ENCODE measurements around the gene LAMA3.

Gene LAMA3, protein sequence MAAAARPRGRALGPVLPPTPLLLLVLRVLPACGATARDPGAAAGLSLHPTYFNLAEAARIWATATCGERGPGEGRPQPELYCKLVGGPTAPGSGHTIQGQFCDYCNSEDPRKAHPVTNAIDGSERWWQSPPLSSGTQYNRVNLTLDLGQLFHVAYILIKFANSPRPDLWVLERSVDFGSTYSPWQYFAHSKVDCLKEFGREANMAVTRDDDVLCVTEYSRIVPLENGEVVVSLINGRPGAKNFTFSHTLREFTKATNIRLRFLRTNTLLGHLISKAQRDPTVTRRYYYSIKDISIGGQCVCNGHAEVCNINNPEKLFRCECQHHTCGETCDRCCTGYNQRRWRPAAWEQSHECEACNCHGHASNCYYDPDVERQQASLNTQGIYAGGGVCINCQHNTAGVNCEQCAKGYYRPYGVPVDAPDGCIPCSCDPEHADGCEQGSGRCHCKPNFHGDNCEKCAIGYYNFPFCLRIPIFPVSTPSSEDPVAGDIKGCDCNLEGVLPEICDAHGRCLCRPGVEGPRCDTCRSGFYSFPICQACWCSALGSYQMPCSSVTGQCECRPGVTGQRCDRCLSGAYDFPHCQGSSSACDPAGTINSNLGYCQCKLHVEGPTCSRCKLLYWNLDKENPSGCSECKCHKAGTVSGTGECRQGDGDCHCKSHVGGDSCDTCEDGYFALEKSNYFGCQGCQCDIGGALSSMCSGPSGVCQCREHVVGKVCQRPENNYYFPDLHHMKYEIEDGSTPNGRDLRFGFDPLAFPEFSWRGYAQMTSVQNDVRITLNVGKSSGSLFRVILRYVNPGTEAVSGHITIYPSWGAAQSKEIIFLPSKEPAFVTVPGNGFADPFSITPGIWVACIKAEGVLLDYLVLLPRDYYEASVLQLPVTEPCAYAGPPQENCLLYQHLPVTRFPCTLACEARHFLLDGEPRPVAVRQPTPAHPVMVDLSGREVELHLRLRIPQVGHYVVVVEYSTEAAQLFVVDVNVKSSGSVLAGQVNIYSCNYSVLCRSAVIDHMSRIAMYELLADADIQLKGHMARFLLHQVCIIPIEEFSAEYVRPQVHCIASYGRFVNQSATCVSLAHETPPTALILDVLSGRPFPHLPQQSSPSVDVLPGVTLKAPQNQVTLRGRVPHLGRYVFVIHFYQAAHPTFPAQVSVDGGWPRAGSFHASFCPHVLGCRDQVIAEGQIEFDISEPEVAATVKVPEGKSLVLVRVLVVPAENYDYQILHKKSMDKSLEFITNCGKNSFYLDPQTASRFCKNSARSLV (N-terminal part only)

DNA sequence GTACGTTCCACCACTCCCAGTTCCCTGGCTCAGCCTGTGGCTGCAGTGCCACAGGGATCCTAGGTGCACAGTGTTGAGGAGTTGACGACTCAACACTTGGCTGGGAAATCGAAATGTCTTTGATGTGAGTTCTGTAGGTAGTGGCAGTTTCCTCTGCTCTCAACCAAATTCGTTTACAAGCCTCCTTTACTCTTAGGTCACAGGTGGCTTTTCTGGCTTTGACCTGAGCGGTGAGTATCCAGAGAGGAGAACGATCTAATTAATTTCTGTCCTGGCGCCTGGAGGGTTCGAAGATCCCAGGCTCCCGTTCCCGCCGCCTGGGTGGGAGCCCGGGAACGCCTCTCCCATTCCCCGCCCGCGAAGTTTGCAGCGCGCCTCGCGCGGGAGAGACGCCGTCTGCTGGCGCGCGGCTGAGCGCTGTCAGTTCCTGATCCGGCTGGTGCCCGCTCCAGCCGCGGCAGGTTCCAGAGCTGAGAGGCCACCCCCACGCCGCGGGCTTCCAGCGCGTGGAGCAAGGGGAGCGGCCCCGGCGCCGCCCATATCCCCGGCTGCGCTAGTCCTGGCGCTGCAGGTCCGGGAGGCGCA is at the start of gene LAMA3:
LAMA3 (plus strand) TSS at position 423 of the 585 bp plus-strand sequence. CDS start 231 bp downstream, outside the sequence.
- peak; percentile 38 for DNase-seq (ENCODE audit: low spot score)

DNA sequence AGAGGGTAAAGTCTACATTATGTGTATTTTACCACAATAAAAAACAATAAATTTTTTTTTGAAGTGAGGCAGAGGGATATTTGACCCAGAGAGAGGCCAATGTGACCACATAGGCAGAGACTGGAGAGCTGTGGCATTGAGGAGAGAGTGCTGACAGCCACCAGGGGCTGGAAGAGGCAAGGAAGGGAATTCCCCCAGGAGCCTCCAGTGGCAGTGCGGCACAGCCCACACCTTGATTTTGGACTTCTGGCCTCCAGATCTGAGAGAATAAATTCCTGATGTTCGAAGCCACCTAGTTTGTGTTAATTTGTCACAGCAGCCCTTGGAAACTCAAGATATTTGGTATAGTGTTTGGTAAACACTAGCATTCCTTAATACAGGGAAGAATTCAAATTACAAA is 49.2 kb upstream of the LAMA3 start:
- DNase-seq (ENCODE audit: low spot score), result no peak

DNA sequence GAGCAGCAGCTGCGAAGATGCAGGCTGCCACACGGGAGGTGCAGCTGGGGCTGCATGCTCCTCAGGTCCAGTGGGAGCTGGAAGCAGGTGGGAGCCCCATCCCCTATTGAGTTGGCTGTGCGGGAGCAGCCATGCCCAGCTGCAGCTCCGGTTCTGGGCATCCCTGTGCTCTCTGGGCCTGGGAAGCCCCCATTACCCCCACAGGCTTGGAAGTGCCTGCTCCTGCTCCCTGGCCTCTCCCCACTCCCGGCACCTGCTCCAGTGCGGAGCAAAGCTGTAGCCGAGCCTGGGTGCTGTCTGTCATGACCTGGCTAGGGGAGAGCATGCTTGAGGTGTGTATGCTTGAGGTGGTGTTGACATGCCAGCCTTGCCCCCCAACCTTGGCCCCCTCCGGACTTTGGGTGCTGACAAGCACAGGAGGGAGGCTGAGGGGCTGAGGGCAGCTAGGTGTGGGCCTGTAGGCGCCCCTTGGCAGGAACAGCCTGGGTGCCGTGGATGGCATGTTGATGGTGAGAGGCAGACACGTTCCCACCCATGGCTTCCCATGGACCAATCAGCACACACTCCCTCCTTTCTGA is 48.0 kb upstream of the LAMA3 start:
- DNase-seq (ENCODE audit: low spot score), result no peak

DNA sequence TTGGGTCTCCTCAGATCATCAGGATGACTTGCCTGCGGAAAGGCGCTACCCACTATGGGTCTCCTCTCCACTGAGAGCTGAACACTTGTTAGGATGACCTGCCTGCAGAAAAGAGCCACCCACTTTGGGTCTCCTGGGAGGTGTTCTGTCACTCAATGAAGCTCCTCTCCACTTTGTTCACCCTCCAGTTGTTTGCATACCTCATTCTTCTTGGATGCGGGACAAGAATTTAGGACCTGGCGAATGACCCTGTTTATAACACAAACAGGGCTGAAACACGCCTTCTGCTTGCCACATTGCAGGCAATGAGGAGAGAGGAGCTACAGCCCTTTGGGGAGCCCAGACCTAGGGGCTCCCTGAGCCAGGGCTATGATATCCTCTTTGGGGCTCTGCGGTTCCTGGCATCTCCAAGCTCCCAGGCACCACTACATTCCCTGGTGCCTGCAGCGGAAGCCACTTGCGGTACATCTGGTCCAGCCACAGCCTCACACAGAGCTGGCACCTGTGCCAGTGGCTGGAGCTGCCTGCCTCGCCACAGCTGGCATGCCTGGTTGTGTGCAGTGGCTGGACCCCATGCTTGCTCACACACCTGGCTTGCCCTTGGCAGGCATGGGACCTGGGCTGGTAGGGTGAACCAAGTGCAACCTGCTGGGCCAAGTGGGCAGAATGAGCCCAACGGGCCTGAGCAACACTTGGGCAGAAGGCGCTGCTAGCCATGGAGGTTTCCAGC is 47.2 kb upstream of the LAMA3 start:
- DNase-seq (ENCODE audit: low spot score), result no peak

DNA sequence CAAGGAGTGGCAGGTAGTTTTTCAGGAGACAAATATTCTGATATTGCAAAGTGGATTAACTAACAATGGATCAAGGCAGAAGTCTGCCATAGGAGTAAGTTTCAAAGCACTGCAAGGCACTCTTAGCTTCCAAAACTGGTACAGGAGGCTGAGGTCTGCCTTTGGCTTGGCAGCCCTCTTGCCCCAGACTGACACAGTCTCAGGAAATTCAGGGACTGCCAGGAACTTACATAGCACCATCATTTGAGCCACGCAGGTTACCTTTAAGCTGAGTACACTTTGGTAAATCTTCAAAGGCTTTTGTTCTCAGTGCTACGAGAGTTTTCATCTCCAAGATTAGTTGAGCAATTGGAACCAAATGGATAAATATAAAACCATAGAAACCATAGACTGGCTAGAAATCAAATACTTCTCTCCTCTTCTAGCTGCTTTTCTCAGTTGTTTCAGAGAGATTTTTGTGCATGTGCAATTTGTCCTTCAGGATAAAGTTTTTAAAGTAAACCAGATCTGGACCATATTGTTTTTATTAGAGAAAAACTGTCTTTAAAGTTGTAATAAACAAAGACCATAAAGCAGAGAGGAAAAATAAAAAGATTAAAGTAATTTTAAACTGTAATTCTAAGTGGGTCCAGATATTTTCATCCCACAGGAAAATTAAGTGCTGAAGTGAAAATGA is 45.3 kb upstream of the LAMA3 start:
- no peak for DNase-seq (ENCODE audit: low spot score)

DNA sequence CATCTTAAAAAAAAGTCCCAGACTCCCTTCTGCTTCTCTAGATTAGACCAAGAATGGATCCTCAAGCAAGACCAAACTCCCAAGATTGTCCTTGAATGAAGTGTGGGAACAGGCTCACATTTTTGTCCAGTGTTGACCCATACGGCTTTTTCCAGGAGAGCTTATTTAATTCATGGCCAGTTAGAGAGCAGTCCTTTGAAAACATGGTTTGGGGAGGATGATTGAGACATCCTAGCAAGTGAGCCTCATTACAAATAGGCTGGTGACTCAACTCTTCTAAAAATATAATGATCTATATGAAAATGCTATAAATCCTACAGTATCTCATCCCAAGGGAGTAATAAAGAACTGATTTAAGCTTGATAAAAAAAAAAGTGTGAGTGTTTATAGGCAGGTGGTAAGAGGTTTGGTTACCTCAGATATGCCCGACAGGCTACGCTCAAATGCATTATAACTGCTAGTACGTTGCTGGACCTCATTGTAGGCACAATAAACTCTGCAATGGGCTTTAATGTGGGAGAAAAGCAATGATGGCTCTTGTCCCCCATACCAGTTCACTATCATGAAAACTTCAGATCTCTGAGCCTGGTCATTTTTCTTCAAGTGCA is 43.6 kb upstream of the LAMA3 start:
- DNase-seq (ENCODE audit: low spot score), result no peak

DNA sequence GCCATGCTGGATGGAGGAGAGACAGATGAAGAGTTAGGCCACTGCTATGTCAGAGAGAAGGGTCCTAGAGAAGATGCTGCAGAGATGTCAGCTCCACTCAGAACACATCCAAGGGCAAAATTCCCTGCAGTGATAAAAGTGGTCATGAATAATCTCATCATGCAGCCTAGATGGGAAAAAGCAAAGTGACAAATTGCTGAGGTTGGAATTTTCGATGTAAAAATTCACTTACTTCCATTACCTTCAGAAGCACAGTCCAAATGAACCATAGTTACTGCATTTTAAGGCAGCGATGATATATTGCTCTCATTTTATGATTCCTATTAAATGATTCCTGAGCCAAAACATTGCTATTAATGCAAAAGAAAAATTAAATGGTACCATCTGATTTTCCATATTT is 43.0 kb upstream of the LAMA3 start:
- no peak for DNase-seq (ENCODE audit: low spot score)

DNA sequence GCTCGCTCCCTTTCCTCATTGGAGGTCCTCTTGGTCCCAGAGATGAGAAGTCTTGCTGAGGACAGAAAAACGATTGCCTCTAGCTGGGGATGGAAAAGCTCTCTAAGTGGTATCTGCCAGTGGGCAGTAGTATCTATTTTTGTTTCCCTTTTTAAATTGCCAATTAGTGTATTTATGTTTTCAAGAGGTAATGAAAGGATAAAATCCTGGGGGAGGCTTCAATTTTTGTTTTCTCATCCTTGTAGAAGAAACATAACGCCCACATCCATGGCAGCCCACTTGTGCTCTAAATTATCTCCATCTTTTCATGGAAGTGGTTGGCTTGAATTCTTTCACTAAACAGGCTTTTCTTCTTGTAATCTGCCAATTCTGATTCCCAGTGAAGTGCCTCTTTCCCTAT is 40.8 kb upstream of the LAMA3 start:
- DNase-seq (ENCODE audit: low spot score), result no peak

DNA sequence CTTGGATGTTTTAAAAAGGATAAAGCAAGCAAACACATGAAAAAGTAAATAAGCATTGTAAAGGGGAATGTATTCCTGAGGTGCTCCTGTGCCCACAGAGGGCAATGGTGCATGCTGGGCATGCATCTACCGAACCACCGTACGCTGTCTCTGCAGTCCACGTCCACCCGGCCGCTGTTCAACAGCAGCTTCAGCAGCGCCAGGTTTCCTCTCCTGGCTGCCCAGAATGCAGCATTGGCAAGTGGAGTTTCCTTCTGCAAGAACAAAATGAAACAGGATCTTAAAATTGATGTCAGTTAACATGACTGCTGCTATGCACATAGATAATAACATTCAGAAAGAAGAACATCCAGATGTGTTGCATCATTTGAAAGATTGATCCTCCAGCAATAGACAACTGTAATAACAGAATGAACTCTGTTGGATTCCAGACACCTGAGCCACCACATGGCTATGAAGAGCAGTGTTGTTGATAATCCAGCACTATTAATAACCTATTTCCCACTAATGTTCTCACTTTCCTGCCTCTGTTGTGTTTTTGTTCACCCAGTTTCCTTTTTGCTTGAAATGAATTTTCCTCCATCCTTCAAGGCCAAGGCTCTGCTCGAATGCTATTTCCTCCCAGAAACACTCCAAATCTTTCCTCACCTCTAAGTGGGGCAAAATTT is 40.2 kb upstream of the LAMA3 start:
- no peak for DNase-seq (ENCODE audit: low spot score)

DNA sequence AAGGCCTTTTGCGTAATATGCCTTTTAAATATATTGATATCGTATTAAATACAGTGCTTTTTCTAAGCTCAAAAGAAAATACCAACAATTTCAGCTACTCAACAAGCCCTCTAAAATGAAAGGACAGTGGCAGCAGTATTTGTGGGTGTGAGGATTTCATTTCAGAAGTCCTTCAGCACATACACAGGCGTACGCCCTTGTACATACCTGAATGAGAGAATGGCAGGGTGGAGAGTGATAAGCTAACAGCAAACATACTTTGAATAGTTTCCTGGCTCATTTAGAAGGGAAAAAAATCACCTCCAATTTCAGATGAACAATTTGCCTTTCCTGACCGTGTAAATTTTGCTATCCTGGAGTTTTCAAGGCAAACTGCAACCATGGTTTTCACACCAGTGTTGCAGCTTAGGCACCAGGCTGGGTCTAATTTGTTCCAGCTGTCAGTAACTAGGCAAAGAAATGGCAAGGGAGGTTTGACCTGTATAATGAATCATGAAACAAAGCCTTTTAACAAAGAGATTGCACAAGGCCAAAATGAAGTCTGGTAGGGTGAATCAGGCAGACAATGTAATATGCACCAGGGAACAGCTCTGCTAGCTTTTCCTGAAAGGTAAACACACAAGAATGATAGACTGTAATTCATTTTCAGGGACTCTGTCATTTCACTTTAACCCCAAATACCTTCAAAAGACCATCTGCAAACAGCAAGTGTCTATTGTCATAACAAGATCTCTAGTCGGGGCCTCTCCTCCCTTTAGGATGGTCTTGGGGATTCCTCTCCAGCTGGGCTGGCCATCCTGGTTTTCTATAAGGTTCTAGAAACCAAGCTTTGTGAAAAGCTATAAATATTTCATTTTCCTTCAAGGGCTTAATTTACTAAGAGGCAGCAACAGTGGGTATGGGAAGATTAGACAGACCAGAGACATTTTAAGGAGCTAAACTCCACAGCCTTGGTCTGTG is 38.0 kb upstream of the LAMA3 start:
- DNase-seq (ENCODE audit: low spot score), result no peak

DNA sequence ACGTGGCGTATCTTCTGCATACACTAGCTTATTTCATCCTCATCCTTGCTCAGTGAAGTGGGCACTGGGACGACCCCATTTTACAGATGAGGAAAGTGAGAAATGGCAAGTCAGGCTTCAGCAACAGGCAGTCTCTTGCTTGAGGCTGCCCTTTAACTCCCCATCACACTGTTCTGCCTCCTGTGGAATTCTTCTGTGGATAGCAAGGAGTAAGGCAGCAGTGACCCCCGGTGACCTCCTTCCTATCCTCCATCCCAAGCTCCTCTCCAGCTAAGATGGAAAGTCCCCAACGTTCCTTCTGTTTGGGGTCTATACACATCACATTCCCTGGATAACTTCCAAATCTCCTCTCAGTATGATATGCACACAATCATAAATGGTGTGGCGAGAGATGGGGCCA is 37.0 kb upstream of the LAMA3 start:
- DNase-seq (ENCODE audit: low spot score), result no peak

DNA sequence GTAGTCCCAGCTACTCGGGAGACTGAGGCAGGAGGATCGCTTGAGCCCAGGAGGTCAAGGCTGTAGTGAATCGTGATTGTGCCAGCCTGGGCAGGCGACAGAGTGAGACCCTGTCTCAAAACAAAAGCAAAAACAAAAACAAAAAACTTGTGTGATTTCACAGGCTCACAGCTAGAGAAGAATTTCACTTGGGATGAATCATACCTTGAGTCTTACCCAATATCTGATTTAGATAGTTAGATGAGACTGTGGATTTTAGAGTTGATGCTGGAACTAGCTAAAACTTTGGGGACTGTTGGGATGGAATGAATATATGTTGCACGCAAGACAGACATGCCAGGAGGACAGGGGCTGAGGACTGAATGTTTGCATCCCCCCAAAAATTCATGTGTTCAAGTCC is 31.0 kb upstream of the LAMA3 start:
- DNase-seq (ENCODE audit: low spot score), result no peak

DNA sequence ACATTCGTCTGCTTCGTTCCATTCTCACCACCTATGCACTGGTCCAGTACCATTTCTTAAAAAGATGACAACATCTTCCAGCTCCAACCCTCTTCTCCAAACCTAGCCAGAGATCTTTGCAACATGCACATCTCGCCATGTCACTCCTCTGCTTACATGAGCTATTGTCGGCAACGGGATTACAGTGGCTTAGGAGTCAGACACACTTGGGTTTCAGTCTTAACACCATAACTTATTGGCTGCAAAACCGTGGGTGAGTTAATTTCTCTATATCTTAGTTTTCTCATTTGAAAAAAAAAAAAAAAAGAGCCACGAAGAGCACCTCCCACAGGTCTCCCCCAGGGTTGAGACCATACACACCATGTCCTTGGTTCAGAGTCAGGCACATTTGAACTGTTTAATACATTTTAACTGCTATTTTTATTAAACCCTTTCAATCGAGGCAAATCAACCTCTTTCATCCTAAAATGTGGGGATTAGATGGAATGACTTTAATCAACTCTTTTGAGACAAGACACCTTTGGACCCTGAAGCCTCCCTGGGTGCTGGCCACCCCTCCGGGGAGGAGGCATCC is 27.4 kb upstream of the LAMA3 start:
- DNase-seq (ENCODE audit: low spot score), result no peak

DNA sequence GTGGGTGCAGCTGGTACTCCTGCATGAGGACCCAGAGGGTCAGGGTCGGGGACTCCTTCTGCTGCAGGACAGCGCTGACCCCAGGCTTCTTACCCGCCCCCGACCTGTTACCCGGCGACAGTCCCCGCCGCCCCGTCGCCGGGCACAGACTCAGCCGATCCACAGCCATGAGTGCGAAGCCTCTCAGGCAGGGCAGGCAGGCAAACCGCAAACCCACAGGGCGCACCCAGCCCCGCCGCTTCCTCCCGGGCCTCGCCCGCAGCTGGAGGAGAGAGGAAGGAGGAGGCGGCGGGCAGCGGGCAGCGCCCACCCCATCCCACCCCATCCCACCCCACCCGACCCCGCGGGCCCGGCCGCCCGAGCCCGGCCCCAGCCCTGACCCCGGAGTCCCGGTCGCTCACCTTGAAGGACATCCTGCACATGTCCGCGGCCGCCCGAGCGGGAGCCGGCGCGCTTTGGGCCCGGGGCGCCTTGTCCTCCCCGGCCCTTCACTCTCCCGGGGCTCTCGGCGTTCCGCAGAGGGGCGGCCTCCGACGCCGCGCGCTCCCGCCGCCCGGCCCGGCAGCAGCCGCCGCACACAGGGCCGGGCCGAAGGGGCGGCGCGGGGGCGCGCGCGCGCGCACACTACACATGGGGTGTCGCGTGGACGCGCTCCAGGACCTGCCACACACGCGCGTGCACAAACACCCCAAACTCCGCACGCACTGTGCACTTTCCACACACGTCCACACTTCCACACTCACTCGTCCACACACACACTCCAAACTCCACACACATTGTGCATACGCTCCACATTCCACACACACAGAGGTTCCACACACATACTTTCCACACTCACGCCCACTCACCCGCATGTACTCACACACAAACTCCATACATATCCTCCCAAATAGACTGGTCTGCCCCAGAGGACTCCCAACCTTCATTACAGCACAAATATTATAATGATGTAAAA is 26.7 kb upstream of the LAMA3 start, which contains the start of gene ANKRD29:
ANKRD29 (minus strand) TSS at position 603 of the 955 bp plus-strand sequence; CDS start at position 422, 181 bp downstream.
- DNase-seq (ENCODE audit: low spot score), result peak; percentile 45

DNA sequence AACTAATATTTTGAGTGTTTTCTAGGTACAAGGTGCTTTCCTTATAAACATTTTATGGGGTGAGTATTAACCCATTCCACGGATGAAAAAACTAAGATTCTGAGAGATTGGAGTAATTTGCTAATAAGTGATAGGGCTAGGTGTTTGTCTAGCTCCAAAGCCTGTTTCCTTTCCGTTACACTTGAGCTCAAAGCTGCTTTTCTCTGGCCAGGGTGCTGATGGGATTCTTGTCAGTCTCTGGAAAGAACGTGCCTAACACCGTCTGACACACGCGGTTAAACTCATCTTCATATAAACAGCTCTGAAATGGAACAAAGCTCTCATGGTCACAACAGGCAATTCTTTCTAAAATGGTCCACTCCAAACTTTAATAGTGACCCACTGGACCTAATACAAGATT is 24.6 kb upstream of the LAMA3 start:
- DNase-seq (ENCODE audit: low spot score), result no peak

DNA sequence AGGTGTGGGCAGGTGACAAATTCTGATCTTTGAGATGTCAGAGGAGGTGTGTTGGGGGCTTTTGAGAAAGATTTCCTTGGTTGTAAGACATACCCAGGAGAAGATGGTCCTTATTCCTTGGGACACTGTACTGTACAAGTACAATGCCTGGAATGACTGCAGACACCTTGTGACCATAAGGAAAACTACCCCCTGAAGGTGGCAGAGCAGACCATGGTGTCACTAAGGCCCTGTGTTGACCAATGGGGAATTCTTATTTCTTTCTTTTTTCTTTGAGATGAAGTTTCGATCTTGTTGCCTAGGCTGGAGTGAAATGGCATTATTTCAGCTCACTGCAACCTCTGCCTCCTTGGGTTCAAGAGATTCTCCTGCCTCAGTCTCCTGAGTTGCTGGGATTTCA is 22.1 kb upstream of the LAMA3 start:
- no peak for DNase-seq (ENCODE audit: low spot score)

DNA sequence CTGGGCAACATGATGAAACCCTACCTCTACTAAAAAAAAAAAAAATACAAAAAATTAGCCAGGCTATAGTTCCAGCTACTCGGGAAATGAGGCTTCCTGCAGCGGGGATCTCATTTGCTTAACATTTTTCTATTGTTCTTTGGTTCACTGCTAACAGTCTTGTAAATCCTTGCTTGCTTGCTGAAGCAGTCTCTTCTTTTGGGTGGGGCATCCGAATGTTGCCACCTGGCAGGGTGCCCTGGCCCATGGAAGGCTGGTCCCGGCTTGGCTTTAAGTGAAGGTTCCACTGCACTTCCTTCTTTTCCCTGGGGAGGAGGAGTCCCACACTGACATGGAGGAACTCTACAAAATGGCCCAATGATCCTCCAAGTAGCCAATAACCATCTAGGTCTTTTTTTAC is 20.5 kb upstream of the LAMA3 start:
- DNase-seq (ENCODE audit: low spot score), result no peak

Data from hepatic stellate cell (primary cell).